Neural cell (in vitro differentiated cells): Measurements from ENCODE around the gene SLC26A9. TPM values are rescaled to one million over a fixed set of nuclear protein-coding genes. Genes with fewer than 3 reads are reported as not detected.

Experiments
- H2AFZ ChIP-seq: fragments of 200-600, 300-800 bp; sonication (generic), shearing (Covaris generic); 2 replicates; pipeline ENCODE4 v1.6.0; 2014; ENCODE audit warnings: low read depth, mild to moderate bottlenecking, antibody characterized with exemption, low read length, moderate library complexity
- H3F3A ChIP-seq: fragments of 200-600 bp; shearing (Covaris generic); 2 replicates; pipeline ENCODE4 v1.6.1; 2016; ENCODE audit warnings: mild to moderate bottlenecking, moderate library complexity, mixed read lengths, antibody characterized with exemption, low read length; ENCODE audit not compliant: insufficient read depth, poor library complexity, severe bottlenecking
- H3K27ac ChIP-seq: fragments of 200-600, 300-800 bp; sonication (generic), shearing (Covaris generic); 2 replicates; pipeline ENCODE4 v1.5.1; 2014; ENCODE audit warnings: mild to moderate bottlenecking, low read length, moderate library complexity
- H3K27me3 ChIP-seq: fragments of 300-800, 200-600 bp; sonication (generic), shearing (Covaris generic); 2 replicates; pipeline ENCODE4 v1.6.0; 2014; ENCODE audit warnings: mild to moderate bottlenecking, low read depth, low read length, moderate library complexity; ENCODE audit not compliant: insufficient read depth
- H3K36me3 ChIP-seq: fragments of 300-800, 200-600 bp; sonication (generic), shearing (Covaris generic); 2 replicates; pipeline ENCODE4 v1.5.1; 2014; ENCODE audit warnings: mild to moderate bottlenecking, antibody characterized with exemption, low read length, moderate library complexity; ENCODE audit not compliant: insufficient read depth
- H3K4me2 ChIP-seq: fragments of 300-800, 200-600 bp; sonication (generic), shearing (Covaris generic); 2 replicates; pipeline ENCODE4 v1.6.0; 2014; ENCODE audit warnings: mild to moderate bottlenecking, low read length
- H3K4me3 ChIP-seq: fragments of 300-800, 200-600 bp; sonication (generic), shearing (Covaris generic); 2 replicates; pipeline ENCODE4 v1.5.1; 2014; ENCODE audit warnings: mild to moderate bottlenecking, low read length, moderate library complexity
- H3K79me2 ChIP-seq: fragments of 200-600 bp; shearing (Covaris generic); replicated peaks from 2 replicates; pipeline ENCODE4 v1.6.0; 2014; ENCODE audit warnings: mild to moderate bottlenecking, low read length, moderate library complexity; ENCODE audit not compliant: insufficient read depth
- H3K9ac ChIP-seq: fragments of 300-800, 200-600 bp; sonication (generic), shearing (Covaris generic); 2 replicates; pipeline ENCODE4 v1.6.1; 2016; ENCODE audit warnings: mild to moderate bottlenecking, low read length, mixed read lengths
- H3K9me2 ChIP-seq: fragments of 200-600 bp; shearing (Covaris generic); 2 replicates; pipeline ENCODE4 v1.6.1; 2016; ENCODE audit warnings: mild to moderate bottlenecking, low read length, mixed read lengths; ENCODE audit not compliant: insufficient read depth
- H3K9me3 ChIP-seq: fragments of 200-600, 300-800 bp; sonication (generic), shearing (Covaris generic); 2 replicates; pipeline ENCODE4 v1.6.1; 2016; ENCODE audit warnings: mild to moderate bottlenecking, mixed run types, low read length, moderate library complexity, mixed read lengths
- H4K20me1 ChIP-seq: fragments of 200-600 bp; shearing (Covaris generic); 2 replicates; pipeline ENCODE4 v1.6.1; 2016; ENCODE audit warnings: mild to moderate bottlenecking, mixed run types; ENCODE audit not compliant: insufficient read depth
- CTCF ChIP-seq: fragments of 450-650 bp; IDR thresholded peaks from 2 replicates; pipeline ENCODE4 v1.5.1; 2014; ENCODE audit warnings: antibody characterized with exemption, mild to moderate bottlenecking, moderate library complexity; ENCODE audit not compliant: poor library complexity, severe bottlenecking
- EP300 ChIP-seq: fragments of 450-650 bp; conservative IDR thresholded peaks from 2 replicates; pipeline ENCODE4 v1.6.1; 2014; ENCODE audit warnings: antibody characterized with exemption, mild to moderate bottlenecking, moderate library complexity; ENCODE audit not compliant: poor library complexity, severe bottlenecking
- EZH2 ChIP-seq: fragments of 200-600, 300-800 bp; shearing (Covaris generic), sonication (generic); IDR thresholded peaks from 2 replicates; pipeline ENCODE4 v1.6.1; 2014; ENCODE audit warnings: antibody characterized with exemption, low read length, borderline replicate concordance, mild to moderate bottlenecking; ENCODE audit not compliant: insufficient read depth, poor library complexity, severe bottlenecking
- MXI1 ChIP-seq: fragments of 450-650 bp; conservative IDR thresholded peaks from 2 replicates; pipeline ENCODE4 v1.6.1; 2014; ENCODE audit warnings: antibody characterized with exemption, mild to moderate bottlenecking; ENCODE audit not compliant: poor library complexity, severe bottlenecking
- POLR2AphosphoS5 ChIP-seq: IDR thresholded peaks from 2 replicates; pipeline ENCODE4 v1.6.1; 2012
- RAD21 ChIP-seq: fragments of 450-650 bp; conservative IDR thresholded peaks from 2 replicates; pipeline ENCODE4 v1.6.1; 2014; ENCODE audit warnings: antibody characterized with exemption, mild to moderate bottlenecking, moderate library complexity
- REST ChIP-seq: IDR thresholded peaks from 2 replicates; pipeline ENCODE4 v1.6.1; 2012; ENCODE audit warnings: borderline replicate concordance
- SMC3 ChIP-seq: fragments of 450-650 bp; conservative IDR thresholded peaks from 2 replicates; pipeline ENCODE4 v1.6.1; 2014; ENCODE audit warnings: antibody characterized with exemption, mild to moderate bottlenecking, moderate library complexity; ENCODE audit not compliant: poor library complexity
- TAF1 ChIP-seq: IDR thresholded peaks from 2 replicates; pipeline ENCODE4 v1.6.1; 2012; ENCODE audit warnings: low read depth
- polyA plus RNA-seq: library from polyadenylated mRNA; depleted of rRNA; stranded (reverse); fragments of >200 nt; gene quantifications from 2 replicates; pipeline ENCODE4 v1.2.3, GENCODE V29; 2014

SLC26A9 gene
- polyA plus RNA-seq, 1 donor from 2014 or later = not detected

- H3K9ac ChIP-seq = no peak overlapping the region
- H3K79me2 ChIP-seq = no peaks in the 10 kb centered on the region
- H3K27ac ChIP-seq = no peak overlapping the region
Observed at GRCh38 chr1:205970486-205970885, 27.2 kb upstream of the SLC26A9 start.

GRCh38 chr1:205969229-205969628 is 26.0 kb upstream of the SLC26A9 start:
- H3K79me2 ChIP-seq = no peaks in the 10 kb centered on the region
- H4K20me1 ChIP-seq = no peaks in the 10 kb centered on the region
- no peak overlapping the region for H3K4me3 ChIP-seq
- no peaks in the 10 kb centered on the region for H3K27me3 ChIP-seq
- no peaks in the 10 kb centered on the region for H3K36me3 ChIP-seq
- H2AFZ ChIP-seq = no peak overlapping the region
- H3K9me3 ChIP-seq = no peaks in the 10 kb centered on the region
- TF ChIP-seq RAD21 (no peak), POLR2AphosphoS5 (no peak), MXI1 (no peak), SMC3 (no peak), TAF1 (no peak), CTCF (no peak)
- H3K4me2 ChIP-seq = no peak overlapping the region
- H3K27ac ChIP-seq = no peak overlapping the region
- no peaks in the 10 kb centered on the region for H3F3A ChIP-seq
- H3K9ac ChIP-seq = no peak overlapping the region
- H3K9me2 ChIP-seq = no peaks in the 10 kb centered on the region

More at GRCh38 chr1:205970486-205970885, 27.2 kb upstream of the SLC26A9 start:
- TF ChIP-seq EP300 (no peak), RAD21 (no peak), MXI1 (no peak), TAF1 (no peak), CTCF (no peak)
- H3K9me2 ChIP-seq = no peaks in the 10 kb centered on the region
- no peaks in the 10 kb centered on the region for H4K20me1 ChIP-seq
- H3K4me2 ChIP-seq = no peak overlapping the region
- no peak overlapping the region for H2AFZ ChIP-seq
- no peak overlapping the region for H3K4me3 ChIP-seq
- no peaks in the 10 kb centered on the region for H3K9me3 ChIP-seq
- H3F3A ChIP-seq = no peaks in the 10 kb centered on the region
- no peaks in the 10 kb centered on the region for H3K36me3 ChIP-seq
- no peaks in the 10 kb centered on the region for H3K27me3 ChIP-seq

- TF ChIP-seq REST = no peak
- no peak for TF ChIP-seq MXI1
- TF ChIP-seq CTCF = no peak
- TF ChIP-seq EZH2 = no peak
- no peak for TF ChIP-seq TAF1
- TF ChIP-seq EP300 = no peak
- TF ChIP-seq SMC3 = no peak
- TF ChIP-seq POLR2AphosphoS5 = no peak
- TF ChIP-seq RAD21 = no peak
- H3K9me2 ChIP-seq = no peaks in the 10 kb centered on the region
- H3K27ac ChIP-seq = no peak overlapping the region
- no peaks in the 10 kb centered on the region for H3K79me2 ChIP-seq
- H3K4me3 ChIP-seq = no peak overlapping the region
- H3K9me3 ChIP-seq = no peaks in the 10 kb centered on the region
- H4K20me1 ChIP-seq = no peaks in the 10 kb centered on the region
- H3K4me2 ChIP-seq = no peak overlapping the region
- no peaks in the 10 kb centered on the region for H3F3A ChIP-seq
- H3K27me3 ChIP-seq = no peaks in the 10 kb centered on the region
- no peak overlapping the region for H3K9ac ChIP-seq
- H3K36me3 ChIP-seq = no peaks in the 10 kb centered on the region
- H2AFZ ChIP-seq = no peak overlapping the region
Observed at GRCh38 chr1:205967554-205968335, 24.5 kb upstream of the SLC26A9 start.
